ENCODE data around the gene KCNJ5. TPM values are rescaled to one million over a fixed set of nuclear protein-coding genes. Genes with fewer than 3 reads are reported as not detected.

Gene KCNJ5
- total RNA-seq, 1 donor from 2014 or later = 0.13 TPM

GRCh38 chr11:128946648-128947047, 55.5 kb downstream of the KCNJ5 start:
- DNase-seq (ENCODE audit: low spot score) = no peak
- no peak for ATAC-seq

- ATAC-seq (no peak), DNase-seq (ENCODE audit: low spot score) (no peak)
Observed at GRCh38 chr11:128947773-128948172, 56.6 kb downstream of the KCNJ5 start.

- no peak for DNase-seq (ENCODE audit: low spot score)
- no peak for ATAC-seq
Observed at GRCh38 chr11:128948583-128948982, 57.4 kb downstream of the KCNJ5 start.

- peak; percentile 55 for DNase-seq (ENCODE audit: low spot score)
- peak; percentile 74 for ATAC-seq
Observed at GRCh38 chr11:128949791-128950454, 58.8 kb downstream of the KCNJ5 start.

GRCh38 chr11:128953151-128953550, 62.0 kb downstream of the KCNJ5 start:
- DNase-seq (ENCODE audit: low spot score) (no peak), ATAC-seq (no peak)

GRCh38 chr11:128955636-128956035, 64.5 kb downstream of the KCNJ5 start:
- ATAC-seq (no peak), DNase-seq (ENCODE audit: low spot score) (no peak)

- DNase-seq (ENCODE audit: low spot score) (no peak), ATAC-seq (peak; percentile 91)
Observed at GRCh38 chr11:128956401-128957201, 65.4 kb downstream of the KCNJ5 start.

- DNase-seq (ENCODE audit: low spot score) = no peak
- ATAC-seq = peak; percentile 20
Observed at GRCh38 chr11:128957202-128957482, 66.0 kb downstream of the KCNJ5 start.

- ATAC-seq (no peak), DNase-seq (ENCODE audit: low spot score) (no peak)
Observed at GRCh38 chr11:128961645-128962044, 70.5 kb downstream of the KCNJ5 start.

GRCh38 chr11:128962896-128963295, 71.7 kb downstream of the KCNJ5 start:
- ATAC-seq (no peak), DNase-seq (ENCODE audit: low spot score) (no peak)

- ATAC-seq = no peak
- DNase-seq (ENCODE audit: low spot score) = no peak
Observed at GRCh38 chr11:128963744-128964325, 72.7 kb downstream of the KCNJ5 start.

- DNase-seq (ENCODE audit: low spot score) = no peak
- ATAC-seq = peak; percentile 29
Observed at GRCh38 chr11:128964463-128964930, 73.3 kb downstream of the KCNJ5 start.

- ATAC-seq = peak; percentile 21
- DNase-seq (ENCODE audit: low spot score) = no peak
Observed at GRCh38 chr11:128965485-128965884, 74.3 kb downstream of the KCNJ5 start.

GRCh38 chr11:128967578-128967977, 76.4 kb downstream of the KCNJ5 start:
- DNase-seq (ENCODE audit: low spot score) (no peak), ATAC-seq (no peak)

GRCh38 chr11:128968916-128969315, 77.8 kb downstream of the KCNJ5 start:
- DNase-seq (ENCODE audit: low spot score) = no peak

More at GRCh38 chr11:128968916-128969315, 77.8 kb downstream of the KCNJ5 start:
- no peak for ATAC-seq

Other genes starting within 250 kb of the KCNJ5 start
- 3.4 TPM for gene FLI1, start 197.3 kb upstream of the KCNJ5 start, total RNA-seq
- gene KCNJ1, start 24.1 kb upstream of the KCNJ5 start, total RNA-seq = not detected
- gene TP53AIP1, start 51.5 kb downstream of the KCNJ5 start, total RNA-seq = not detected